Stimulated activated naive CD8-positive, alpha-beta T cell treated with anti-CD3 and anti-CD28 coated beads, Interleukin-15, amount 100 ng/mL, for 72 hours (primary cell): Measurements from ENCODE around the gene NACA.
A peak's percentile ranks its signal among the peaks of the same experiment; 100 is the strongest.
"Not testable (repeated sequence)": the region's sequence is repeated elsewhere in the genome, so short reads cannot be mapped to it uniquely, and the experiment has no call there.

ENCODE experiments used
- ATAC-seq: fragments of 150-1000 bp; cut with Tn5 transposase; 2 replicates; pipeline ENCODE4 v1.10.0; 2021; ENCODE audit warnings: mild to moderate bottlenecking, moderate library complexity
- DNase-seq, 2 donors: peaks; one replicate each; pipeline ENCODE4 v3.0.0; 2021 to 2022
- H3K27ac Mint-ChIP-seq, 2 donors: one replicate each; pipeline ENCODE4 v1.8.0; 2022; ENCODE audit warnings: mild to moderate bottlenecking in 2 of 2, mixed read lengths in 2 of 2, moderate library complexity in 2 of 2
- H3K27me3 Mint-ChIP-seq: one replicate; pipeline ENCODE4 v1.8.0; 2022; ENCODE audit warnings: mixed read lengths
- H3K4me1 Mint-ChIP-seq: one replicate; pipeline ENCODE4 v1.8.0; 2022; ENCODE audit warnings: mild to moderate bottlenecking, mixed read lengths
- H3K4me3 Mint-ChIP-seq, 2 donors: one replicate each; pipeline ENCODE4 v1.8.0; 2022; ENCODE audit warnings: mild to moderate bottlenecking in 2 of 2, mixed read lengths in 2 of 2, moderate library complexity in 1 of 2
- H3K9me3 Mint-ChIP-seq, 2 donors: one replicate each; pipeline ENCODE4 v1.8.0; 2022; ENCODE audit warnings: mixed read lengths in 2 of 2

Gene NACA

GRCh38 chr12:56724972-56725722 is at the start of gene NACA:
Gene NACA, minus strand, starts transcription at chr12:56725299. Its CDS starts 778 bp downstream, at chr12:56724521.
- Mint-ChIP-seq H3K27ac (peak within 1 kb of the TSS; percentile 99 to 100), H3K4me1 (peaks cover 43% of the 10 kb centered on the region), H3K27me3 (no peaks in the 10 kb centered on the region), H3K4me3 (peak within 1 kb of the TSS; percentile 93 to 98), H3K9me3 (no peaks in the 10 kb centered on the region)
- peak; percentile 95 to 98 for DNase-seq
- ATAC-seq: peak; percentile 97

GRCh38 chr12:56773113-56773512 is 48.0 kb upstream of the NACA start:
- no peak overlapping the region for H3K4me3 Mint-ChIP-seq
- ATAC-seq (no peak), DNase-seq (no peak)
- no peaks in the 10 kb centered on the region for H3K4me1 Mint-ChIP-seq
- no peaks in the 10 kb centered on the region for H3K9me3 Mint-ChIP-seq
- no peak overlapping the region for H3K27ac Mint-ChIP-seq
- H3K27me3 Mint-ChIP-seq: no peaks in the 10 kb centered on the region

- no peaks in the 10 kb centered on the region for H3K4me1 Mint-ChIP-seq
- H3K27ac Mint-ChIP-seq: no peak overlapping the region
- no peak for DNase-seq
- no peak for ATAC-seq
- no peaks in the 10 kb centered on the region for H3K9me3 Mint-ChIP-seq
- H3K27me3 Mint-ChIP-seq: no peaks in the 10 kb centered on the region
- H3K4me3 Mint-ChIP-seq: no peak overlapping the region
Measured at GRCh38 chr12:56772625-56773024, 47.5 kb upstream of the NACA start.

- Mint-ChIP-seq H3K4me3 (no peak overlapping the region), H3K4me1 (no peaks in the 10 kb centered on the region), H3K27ac (no peak overlapping the region), H3K9me3 (no peaks in the 10 kb centered on the region), H3K27me3 (no peaks in the 10 kb centered on the region)
- DNase-seq (no peak), ATAC-seq (no peak)
Measured at GRCh38 chr12:56769868-56770267, 44.8 kb upstream of the NACA start.

- no peaks in the 10 kb centered on the region for H3K9me3 Mint-ChIP-seq
Measured at GRCh38 chr12:56768424-56768823, 43.3 kb upstream of the NACA start.

GRCh38 chr12:56766535-56766934 is 41.4 kb upstream of the NACA start:
- no peak overlapping the region for H3K4me3 Mint-ChIP-seq
- no peaks in the 10 kb centered on the region for H3K9me3 Mint-ChIP-seq
- no peaks in the 10 kb centered on the region for H3K27me3 Mint-ChIP-seq
- no peak for ATAC-seq
- H3K4me1 Mint-ChIP-seq: no peaks in the 10 kb centered on the region
- no peak for DNase-seq
- H3K27ac Mint-ChIP-seq: no peak overlapping the region

More at GRCh38 chr12:56768424-56768823, 43.3 kb upstream of the NACA start:
- Mint-ChIP-seq H3K27me3 (no peaks in the 10 kb centered on the region), H3K4me1 (no peaks in the 10 kb centered on the region), H3K4me3 (no peak overlapping the region), H3K27ac (no peak overlapping the region)
- ATAC-seq: no peak
- no peak for DNase-seq

- H3K4me3 Mint-ChIP-seq: no peak overlapping the region
- H3K27me3 Mint-ChIP-seq: no peaks in the 10 kb centered on the region
- DNase-seq (no peak), ATAC-seq (no peak)
- no peaks in the 10 kb centered on the region for H3K4me1 Mint-ChIP-seq
- no peak overlapping the region for H3K27ac Mint-ChIP-seq
- peaks cover 0 to 1% of the 10 kb centered on the region in 2 donors for H3K9me3 Mint-ChIP-seq
Measured at GRCh38 chr12:56763753-56764657, 38.9 kb upstream of the NACA start.

- no peak overlapping the region for H3K4me3 Mint-ChIP-seq
- no peaks in the 10 kb centered on the region for H3K27me3 Mint-ChIP-seq
- H3K9me3 Mint-ChIP-seq: peaks cover 0 to 8% of the 10 kb centered on the region in 2 donors
- ATAC-seq (no peak), DNase-seq (no peak)
- no peak overlapping the region for H3K27ac Mint-ChIP-seq
- peaks cover 5% of the 10 kb centered on the region for H3K4me1 Mint-ChIP-seq
Measured at GRCh38 chr12:56761812-56762211, 36.7 kb upstream of the NACA start.

GRCh38 chr12:56760460-56760859 is 35.4 kb upstream of the NACA start:
- DNase-seq (no peak), ATAC-seq (no peak)
- H3K9me3 Mint-ChIP-seq: peaks cover 0 to 8% of the 10 kb centered on the region in 2 donors
- peaks cover 12% of the 10 kb centered on the region for H3K4me1 Mint-ChIP-seq
- peak overlapping the region in 1 of 2 donors; percentile 36 for H3K27ac Mint-ChIP-seq
- no peaks in the 10 kb centered on the region for H3K27me3 Mint-ChIP-seq
- H3K4me3 Mint-ChIP-seq: no peak overlapping the region

GRCh38 chr12:56759263-56759908 is 34.3 kb upstream of the NACA start:
- Mint-ChIP-seq H3K9me3 (peaks cover 0 to 8% of the 10 kb centered on the region in 2 donors), H3K27ac (no peak overlapping the region), H3K4me1 (peaks cover 12% of the 10 kb centered on the region), H3K27me3 (no peaks in the 10 kb centered on the region), H3K4me3 (no peak overlapping the region)
- no peak for ATAC-seq
- DNase-seq: no peak

GRCh38 chr12:56758728-56759262 is 33.7 kb upstream of the NACA start:
- peaks cover 0 to 8% of the 10 kb centered on the region in 2 donors for H3K9me3 Mint-ChIP-seq
- no peak overlapping the region for H3K4me3 Mint-ChIP-seq
- DNase-seq: no peak
- H3K27ac Mint-ChIP-seq: no peak overlapping the region
- peaks cover 12% of the 10 kb centered on the region for H3K4me1 Mint-ChIP-seq
- no peaks in the 10 kb centered on the region for H3K27me3 Mint-ChIP-seq
- no peak for ATAC-seq

GRCh38 chr12:56757971-56758370 is 32.9 kb upstream of the NACA start:
- not testable (repeated sequence) for H3K27me3 Mint-ChIP-seq, ATAC-seq, H3K27ac Mint-ChIP-seq, H3K4me3 Mint-ChIP-seq, DNase-seq, H3K9me3 Mint-ChIP-seq
- peaks cover 12% of the 10 kb centered on the region for H3K4me1 Mint-ChIP-seq

- no peak for DNase-seq
- Mint-ChIP-seq H3K4me3 (no peak overlapping the region), H3K27me3 (no peaks in the 10 kb centered on the region), H3K27ac (peak overlapping the region in 1 of 2 donors; percentile 6), H3K4me1 (peaks cover 44% of the 10 kb centered on the region), H3K9me3 (peaks cover 0 to 2% of the 10 kb centered on the region in 2 donors)
- no peak for ATAC-seq
Measured at GRCh38 chr12:56753566-56753965, 28.5 kb upstream of the NACA start.

- peak within 1 kb of the TSS; percentile 96 to 97 for H3K4me3 Mint-ChIP-seq
- H3K27me3 Mint-ChIP-seq: no peaks in the 10 kb centered on the region
- peaks cover 54% of the 10 kb centered on the region for H3K4me1 Mint-ChIP-seq
- DNase-seq (peak; percentile 87 to 93), ATAC-seq (peak; percentile 95)
- H3K27ac Mint-ChIP-seq: peak within 1 kb of the TSS; percentile 99 to 100
- no peaks in the 10 kb centered on the region for H3K9me3 Mint-ChIP-seq
Measured at GRCh38 chr12:56751712-56752598, 26.9 kb upstream of the NACA start, which contains the start of gene PRIM1. Gene PRIM1, minus strand, starts transcription at chr12:56752323. Its CDS starts 25 bp downstream, at chr12:56752298.
